Gastrocnemius medialis (tissue), 4 donors: ENCODE measurements around the gene PCDH9. TPM values are rescaled to one million over a fixed set of nuclear protein-coding genes. Genes with fewer than 3 reads are reported as not detected.

ENCODE experiments used
- ATAC-seq, 2 donors: fragments of 150-250 bp; one replicate each; pipeline ENCODE4 v1.9.1; 2016
- DNase-seq, 2 donors: peaks; one replicate each; pipeline ENCODE4 v3.0.0-alpha.2; 2019
- H3K27ac ChIP-seq, 4 donors: fragments of 200-600 bp; sonication (generic); 1 replicate in 1 of 4; 2 replicates in 3 of 4; pipeline ENCODE4 v1.5.1; 2016 to 2018; ENCODE audit warnings: mild to moderate bottlenecking in 2 of 4, moderate library complexity in 1 of 4
- H3K27me3 ChIP-seq, 3 donors: fragments of 200-600 bp; sonication (generic) in 2 of 3; 1 replicate in 1 of 3; 2 replicates in 2 of 3; pipeline versions ENCODE4 v1.5.1 to v1.6.0; 2016 to 2019; ENCODE audit warnings: mild to moderate bottlenecking in 1 of 3, moderate library complexity in 1 of 3
- H3K36me3 ChIP-seq, 2 donors: fragments of 200-600 bp; sonication (generic) in 1 of 2; one replicate each; pipeline ENCODE4 v1.5.1; 2017 to 2018
- H3K4me1 ChIP-seq, 2 donors: fragments of 200-600 bp; sonication (generic) in 1 of 2; one replicate each; pipeline ENCODE4 v1.5.1; 2016 to 2017; ENCODE audit warnings: mild to moderate bottlenecking in 2 of 2
- H3K4me3 ChIP-seq, 4 donors: fragments of 200-600 bp; sonication (generic) in 3 of 4; 1 replicate in 1 of 4; 2 replicates in 3 of 4; pipeline ENCODE4 v1.5.1; 2016 to 2019; ENCODE audit warnings: mild to moderate bottlenecking in 2 of 4
- H3K9me3 ChIP-seq, 3 donors: fragments of 200-600 bp; sonication (generic) in 2 of 3; 1 replicate in 1 of 3; 2 replicates in 2 of 3; pipeline ENCODE4 v1.5.1; 2016 to 2019
- POLR2A ChIP-seq, 2 donors: fragments of 450-650 bp; IDR thresholded peaks; one replicate each; pipeline ENCODE4 v1.6.1; 2017; ENCODE audit warnings: antibody characterized with exemption in 2 of 2, mild to moderate bottlenecking in 2 of 2, moderate library complexity in 2 of 2
- in situ Hi-C, 4 donors: fragments of 200-750 bp; cut with MboI; loops; one replicate each; pipeline versions ENCODE4 v1.15.0 to v1.8.0; 2017; ENCODE audit warnings: low sequenced_read_pairs in 4 of 4
- intact Hi-C: fragments of 100-400 bp; cut with DNase I; formaldehyde crosslinking; loops from one replicate; pipeline ENCODE4 v1.15.1; 2023; ENCODE audit warnings: low total_unique reads
- total RNA-seq, 4 donors: library from RNA; depleted of rRNA; stranded (reverse); fragments of >200 nt; gene quantifications; one replicate each; pipeline versions ENCODE4 v1.1.0 to v1.2.3, GENCODE V29; 2016
- TF ChIP-seq, protein P1 (sequence below), 5 experiments: fragments of 450-650 bp in 3 of 5; fragments of 200-600 bp in 2 of 5; sonication (generic) in 2 of 5; IDR thresholded peaks in 4 of 5; conservative IDR thresholded peaks in 1 of 5; 1 replicate in 4 of 5; 2 replicates in 1 of 5; pipeline ENCODE4 v1.5.1; 2016 to 2019; ENCODE audit warnings: antibody characterized with exemption in 5 of 5, mild to moderate bottlenecking in 3 of 5, moderate library complexity in 3 of 5

The PCDH9 gene
- total RNA-seq, 4 donors from 2014 or later: 1.4 to 2.1 (median 1.9) TPM

DNA sequence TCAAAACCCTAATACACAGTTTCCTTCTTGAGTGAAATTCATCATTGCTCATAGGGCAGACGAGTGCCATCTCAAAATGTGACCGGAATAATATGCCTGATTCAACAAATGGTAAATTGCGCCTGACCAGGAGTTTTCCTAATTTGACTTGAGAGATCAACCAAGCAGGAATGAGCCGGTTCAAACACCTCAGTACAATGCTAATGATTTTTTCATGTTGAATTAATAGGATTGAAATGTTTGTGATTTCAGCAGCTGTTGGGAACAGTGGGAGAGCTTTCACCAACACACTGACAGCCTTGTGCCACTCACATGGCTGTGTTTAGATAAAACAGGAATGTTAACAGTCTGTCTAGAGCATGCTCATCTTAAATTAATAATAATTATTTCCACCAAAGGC is 484.8 kb downstream of the PCDH9 start:
- ATAC-seq: no peak
- no peak overlapping the region for H3K27ac ChIP-seq

DNA sequence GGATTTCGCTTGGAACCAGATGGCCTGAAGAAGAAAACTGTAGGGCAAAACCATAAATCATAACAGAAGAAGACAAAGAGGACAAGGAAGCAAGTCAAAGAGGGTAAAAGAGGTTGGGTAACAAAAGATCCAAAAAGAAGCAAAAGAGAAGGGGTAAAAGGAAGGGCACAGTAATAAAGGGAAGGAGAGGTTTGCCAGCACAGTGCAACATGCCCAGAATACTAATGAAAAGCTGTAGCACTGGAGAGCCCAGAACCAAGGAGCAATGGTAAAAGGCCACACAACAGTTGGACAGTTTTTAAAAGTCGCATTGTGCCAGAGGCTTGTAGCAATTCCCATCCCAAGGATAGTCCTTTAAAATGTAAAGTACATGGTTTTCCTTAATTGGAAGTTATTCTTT is 506.6 kb downstream of the PCDH9 start:
- no peak overlapping the region for H3K4me3 ChIP-seq
- H3K27ac ChIP-seq: no peak overlapping the region
- no peaks in the 10 kb centered on the region for H3K36me3 ChIP-seq
- no peaks in the 10 kb centered on the region for H3K4me1 ChIP-seq
- TF ChIP-seq, protein P1, sequence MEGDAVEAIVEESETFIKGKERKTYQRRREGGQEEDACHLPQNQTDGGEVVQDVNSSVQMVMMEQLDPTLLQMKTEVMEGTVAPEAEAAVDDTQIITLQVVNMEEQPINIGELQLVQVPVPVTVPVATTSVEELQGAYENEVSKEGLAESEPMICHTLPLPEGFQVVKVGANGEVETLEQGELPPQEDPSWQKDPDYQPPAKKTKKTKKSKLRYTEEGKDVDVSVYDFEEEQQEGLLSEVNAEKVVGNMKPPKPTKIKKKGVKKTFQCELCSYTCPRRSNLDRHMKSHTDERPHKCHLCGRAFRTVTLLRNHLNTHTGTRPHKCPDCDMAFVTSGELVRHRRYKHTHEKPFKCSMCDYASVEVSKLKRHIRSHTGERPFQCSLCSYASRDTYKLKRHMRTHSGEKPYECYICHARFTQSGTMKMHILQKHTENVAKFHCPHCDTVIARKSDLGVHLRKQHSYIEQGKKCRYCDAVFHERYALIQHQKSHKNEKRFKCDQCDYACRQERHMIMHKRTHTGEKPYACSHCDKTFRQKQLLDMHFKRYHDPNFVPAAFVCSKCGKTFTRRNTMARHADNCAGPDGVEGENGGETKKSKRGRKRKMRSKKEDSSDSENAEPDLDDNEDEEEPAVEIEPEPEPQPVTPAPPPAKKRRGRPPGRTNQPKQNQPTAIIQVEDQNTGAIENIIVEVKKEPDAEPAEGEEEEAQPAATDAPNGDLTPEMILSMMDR (IDR thresholded peaks at IDR 0.05 in 4 of 5, conservative IDR thresholded peaks at IDR 0.05 in 1 of 5): no peak
- TF ChIP-seq POLR2A (IDR thresholded peaks at IDR 0.05): no peak
- intact Hi-C loops (no loop called here), in situ Hi-C loops (no loop called here)
- H3K27me3 ChIP-seq: no peaks in the 10 kb centered on the region
- no peaks in the 10 kb centered on the region for H3K9me3 ChIP-seq
- DNase-seq (no peak), ATAC-seq (no peak)

More for the DNA sequence above, 484.8 kb downstream of the PCDH9 start:
- H3K9me3 ChIP-seq: no peaks in the 10 kb centered on the region
- H3K27me3 ChIP-seq: no peaks in the 10 kb centered on the region
- intact Hi-C loops (no loop called here), in situ Hi-C loops (no loop called here)
- no peaks in the 10 kb centered on the region for H3K4me1 ChIP-seq
- DNase-seq: no peak
- TF ChIP-seq POLR2A (IDR thresholded peaks at IDR 0.05): no peak
- TF ChIP-seq, protein P1 (IDR thresholded peaks at IDR 0.05 in 4 of 5, conservative IDR thresholded peaks at IDR 0.05 in 1 of 5): no peak
- H3K36me3 ChIP-seq: no peaks in the 10 kb centered on the region
- no peak overlapping the region for H3K4me3 ChIP-seq

DNA sequence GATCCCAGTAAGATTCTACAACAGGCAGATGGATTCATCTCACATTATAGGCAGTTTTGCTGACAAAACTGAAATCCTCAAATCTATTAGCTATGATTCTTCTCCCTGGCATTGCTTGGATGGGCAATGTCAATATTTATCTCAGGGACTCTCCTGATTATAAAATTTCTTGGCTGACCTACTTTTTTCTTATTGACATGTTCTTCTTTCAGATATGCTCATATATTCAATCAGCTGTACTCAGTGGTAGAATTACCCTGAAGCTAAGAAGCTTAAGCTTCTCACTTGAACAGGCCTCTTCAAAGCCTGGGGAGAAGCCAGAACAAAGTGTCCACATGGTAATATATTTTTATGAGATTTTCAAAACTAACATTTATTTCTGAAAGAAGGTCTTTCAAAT is 513.6 kb downstream of the PCDH9 start:
- no peak for ATAC-seq

DNA sequence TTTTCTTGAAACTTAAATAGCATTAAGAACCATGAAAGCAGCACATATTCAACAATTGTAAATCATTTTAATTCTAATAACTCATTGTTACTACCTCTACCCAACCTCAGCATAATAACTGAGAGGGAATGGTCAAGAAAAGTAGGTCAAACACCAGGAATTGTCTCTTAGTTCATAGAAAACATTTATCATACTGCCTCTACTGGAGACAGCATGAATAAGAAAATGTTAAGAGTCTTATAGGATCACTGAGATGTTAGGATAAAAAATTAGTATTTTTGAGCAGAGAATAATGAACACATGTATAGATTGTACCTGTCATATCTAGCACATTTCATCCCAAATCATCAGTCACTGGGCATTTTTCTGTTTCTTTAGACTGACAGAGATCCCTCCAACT is 515.3 kb downstream of the PCDH9 start:
- ATAC-seq: no peak
- H3K4me1 ChIP-seq: no peaks in the 10 kb centered on the region
- in situ Hi-C loops: no loop called here

More for the DNA sequence above, 513.6 kb downstream of the PCDH9 start:
- Histone ChIP-seq H3K27ac (no peak overlapping the region), H3K27me3 (no peaks in the 10 kb centered on the region), H3K36me3 (no peaks in the 10 kb centered on the region), H3K4me3 (no peak overlapping the region), H3K4me1 (no peaks in the 10 kb centered on the region), H3K9me3 (no peaks in the 10 kb centered on the region)
- TF ChIP-seq POLR2A (IDR thresholded peaks at IDR 0.05): no peak
- TF ChIP-seq, protein P1 (IDR thresholded peaks at IDR 0.05 in 4 of 5, conservative IDR thresholded peaks at IDR 0.05 in 1 of 5): no peak
- DNase-seq: no peak
- in situ Hi-C loops (no loop called here), intact Hi-C loops (no loop called here)

More for the DNA sequence above, 515.3 kb downstream of the PCDH9 start:
- Histone ChIP-seq H3K27ac (no peak overlapping the region), H3K4me3 (no peak overlapping the region), H3K36me3 (no peaks in the 10 kb centered on the region), H3K9me3 (no peaks in the 10 kb centered on the region), H3K27me3 (no peaks in the 10 kb centered on the region)
- intact Hi-C loops: no loop called here
- DNase-seq: no peak
- TF ChIP-seq POLR2A (IDR thresholded peaks at IDR 0.05): no peak
- TF ChIP-seq, protein P1 (IDR thresholded peaks at IDR 0.05 in 4 of 5, conservative IDR thresholded peaks at IDR 0.05 in 1 of 5): no peak
